Endothelial cell of umbilical vein (primary cell): Measurements from ENCODE around the gene AFG3L2. TPM values are rescaled to one million over a fixed set of nuclear protein-coding genes. Genes with fewer than 3 reads are reported as not detected.

Source experiments
- BruUV-seq: library from RNA; stranded (reverse); fragments of 400-500 nt; replicated peaks from 2 replicates; lab custom pipeline; 2021; lab: Mats Ljungman, UMichigan
- CTCF ChIA-PET: fragments of 300-600, 350-600 bp; sonication (Branson Sonifier 250); formaldehyde crosslinking; loops from one replicate; lab custom pipeline; 2021; ENCODE audit warnings: antibody characterized with exemption, inconsistent platforms; lab: Charles Lee
- POLR2A ChIA-PET: fragments of 300-600, 350-600 bp; sonication (Branson Sonifier 250); formaldehyde crosslinking; loops from one replicate; lab custom pipeline; 2021; ENCODE audit warnings: antibody characterized with exemption, inconsistent platforms; lab: Charles Lee
- DNase-seq: peaks from one replicate; pipeline ENCODE4 v3.0.0-alpha.2; 2011; ENCODE audit warnings: low read depth, low spot score
- FAIRE-seq: peaks from 2 replicates; lab custom pipeline; 2011; peaks lifted over from hg19 to GRCh38; lab: Jason Lieb, UNC
- H2AFZ ChIP-seq: 2 replicates; pipeline ENCODE4 v1.6.0; 2012; ENCODE audit warnings: low read depth, low read length, control low read depth, inconsistent platforms
- H3K27ac ChIP-seq: 2 replicates; pipeline ENCODE4 v1.5.1; 2011; ENCODE audit warnings: low read depth, mild to moderate bottlenecking, control low read depth, low read length, moderate library complexity; ENCODE audit not compliant: insufficient read depth
- H3K27me3 ChIP-seq, 2 experiments: 2 replicates each; pipeline versions ENCODE4 v1.6.0 to v1.6.1; 2011; ENCODE audit warnings: low read length in 2 of 2, mixed read lengths in 1 of 2; ENCODE audit not compliant: control insufficient read depth in 2 of 2, insufficient read depth in 2 of 2
- H3K36me3 ChIP-seq, 2 experiments: 2 replicates in 1 of 2; 3 replicates in 1 of 2; pipeline ENCODE4 v1.5.1; 2011; ENCODE audit warnings: low read length in 2 of 2, mild to moderate bottlenecking in 1 of 2, moderate library complexity in 1 of 2; ENCODE audit not compliant: control insufficient read depth in 2 of 2, insufficient read depth in 2 of 2; ENCODE audit errors: extremely low read depth in 1 of 2
- H3K4me1 ChIP-seq: 3 replicates; pipeline ENCODE4 v1.5.1; 2011; ENCODE audit warnings: mild to moderate bottlenecking, low read length; ENCODE audit not compliant: control insufficient read depth, insufficient read depth; ENCODE audit errors: extremely low read depth
- H3K4me2 ChIP-seq: 2 replicates; pipeline ENCODE4 v1.6.1; 2011; ENCODE audit warnings: low read length, control low read depth, mixed read lengths; ENCODE audit not compliant: insufficient read depth
- H3K4me3 ChIP-seq, 3 experiments: fragments of 200-600 bp in 1 of 3; sonication (generic), shearing (Covaris generic) in 1 of 3; replicated peaks in 1 of 3; 2 replicates each; pipeline ENCODE4 v1.5.1; 2011 to 2016; ENCODE audit warnings: control low read depth in 3 of 3, low read length in 3 of 3, mild to moderate bottlenecking in 2 of 3, inconsistent platforms in 1 of 3, low read depth in 1 of 3, moderate library complexity in 1 of 3; ENCODE audit not compliant: insufficient read depth in 1 of 3
- H3K79me2 ChIP-seq: 2 replicates; pipeline ENCODE4 v1.6.0; 2012; ENCODE audit warnings: low read length, inconsistent platforms; ENCODE audit not compliant: control insufficient read depth, insufficient read depth
- H3K9ac ChIP-seq: replicated peaks from 2 replicates; pipeline ENCODE3; 2011; ENCODE audit warnings: low read length, control low read depth; ENCODE audit not compliant: insufficient read depth; ENCODE audit errors: extremely low read depth
- H3K9me1 ChIP-seq: replicated peaks from 3 replicates; pipeline ENCODE4 v1.6.0; 2011; ENCODE audit warnings: mild to moderate bottlenecking, low read length; ENCODE audit not compliant: control insufficient read depth, insufficient read depth; ENCODE audit errors: extremely low read depth
- H3K9me3 ChIP-seq: replicated peaks from 2 replicates; pipeline ENCODE4 v1.5.1; 2012; ENCODE audit warnings: low read length, inconsistent platforms; ENCODE audit not compliant: control insufficient read depth, insufficient read depth
- H4K20me1 ChIP-seq: replicated peaks from 2 replicates; pipeline ENCODE3; 2011; ENCODE audit warnings: mild to moderate bottlenecking, low read length; ENCODE audit not compliant: control insufficient read depth, insufficient read depth; ENCODE audit errors: extremely low read depth
- EZH2 ChIP-seq: IDR thresholded peaks from 2 replicates; pipeline ENCODE4 v1.6.1; 2012; ENCODE audit warnings: borderline replicate concordance, low read depth, mild to moderate bottlenecking, moderate library complexity, low read length, inconsistent platforms; ENCODE audit not compliant: severe bottlenecking
- FOS ChIP-seq: IDR thresholded peaks from 2 replicates; pipeline ENCODE4 v1.6.1; 2011; ENCODE audit warnings: mild to moderate bottlenecking, low read length, moderate library complexity, borderline replicate concordance; ENCODE audit not compliant: insufficient read depth
- GATA2 ChIP-seq: IDR thresholded peaks from 2 replicates; pipeline ENCODE4 v1.7.0; 2011; ENCODE audit warnings: low read depth, mild to moderate bottlenecking, moderate library complexity, mixed read lengths, low read length; ENCODE audit not compliant: insufficient read length, insufficient read depth
- JUN ChIP-seq: IDR thresholded peaks from 2 replicates; pipeline ENCODE4 v1.6.1; 2011; ENCODE audit warnings: borderline replicate concordance, low read depth; ENCODE audit not compliant: insufficient read length, insufficient read depth
- MYC ChIP-seq: IDR thresholded peaks from one replicate; pipeline ENCODE4 v1.6.1; 2011; ENCODE audit warnings: mild to moderate bottlenecking, low read depth, low read length
- POLR2A ChIP-seq: IDR thresholded peaks from 2 replicates; pipeline ENCODE4 v1.6.1; 2012; ENCODE audit warnings: low read depth, mild to moderate bottlenecking, control low read depth, low read length
- POLR2AphosphoS5 ChIP-seq: IDR thresholded peaks from 2 replicates; pipeline ENCODE4 v1.6.1; 2012; ENCODE audit warnings: low read depth, mild to moderate bottlenecking, control low read depth, low read length, moderate library complexity; ENCODE audit not compliant: insufficient read depth
- dilution Hi-C: fragments of 300-500 bp; cut with MboI; formaldehyde crosslinking; loops from one replicate; pipeline ENCODE4 v1.15.0; 2019; ENCODE audit warnings: low sequenced_read_pairs; ENCODE audit not compliant: extremely low pct_ligation_motif_present
- intact Hi-C: fragments of 100-400 bp; cut with micrococcal nuclease; formaldehyde crosslinking; loops from one replicate; pipeline ENCODE4 v1.10.0; 2022
- polyA plus RNA-seq, 4 experiments: library from polyadenylated mRNA; depleted of rRNA in 3 of 4; stranded (reverse) in 3 of 4; unstranded in 1 of 4; fragments of >200 nt; gene quantifications; 2 replicates each; pipeline versions ENCODE4 v1.2.1 to v1.2.3, GENCODE V29; 2011 to 2012; ENCODE audit warnings: missing spikeins in 1 of 4
- total RNA-seq: library from RNA; stranded (reverse); gene quantifications from 2 replicates; pipeline ENCODE4 v1.2.3, GENCODE V29; 2021
- TF ChIP-seq, protein P1 (sequence below): IDR thresholded peaks from 2 replicates; pipeline ENCODE4 v1.6.1; 2011; ENCODE audit not compliant: insufficient read depth, insufficient read length
- TF ChIP-seq, protein P2 (sequence below), 2 donors: IDR thresholded peaks; 1 replicate in 1 of 2; 2 replicates in 1 of 2; pipeline ENCODE4 v1.5.1; 2011; ENCODE audit warnings: low read length in 2 of 2, mild to moderate bottlenecking in 2 of 2, moderate library complexity in 2 of 2, control low read depth in 1 of 2, inconsistent platforms in 1 of 2, low read depth in 1 of 2; ENCODE audit not compliant: insufficient read depth in 1 of 2; ENCODE audit errors: extremely low read depth in 1 of 2

AFG3L2 gene
- total and polyA plus RNA-seq, 2 donors (not counting 3 experiments of a cell fraction or from before 2014, with no cell fraction given) = 19.3 to 42.4 TPM

DNA sequence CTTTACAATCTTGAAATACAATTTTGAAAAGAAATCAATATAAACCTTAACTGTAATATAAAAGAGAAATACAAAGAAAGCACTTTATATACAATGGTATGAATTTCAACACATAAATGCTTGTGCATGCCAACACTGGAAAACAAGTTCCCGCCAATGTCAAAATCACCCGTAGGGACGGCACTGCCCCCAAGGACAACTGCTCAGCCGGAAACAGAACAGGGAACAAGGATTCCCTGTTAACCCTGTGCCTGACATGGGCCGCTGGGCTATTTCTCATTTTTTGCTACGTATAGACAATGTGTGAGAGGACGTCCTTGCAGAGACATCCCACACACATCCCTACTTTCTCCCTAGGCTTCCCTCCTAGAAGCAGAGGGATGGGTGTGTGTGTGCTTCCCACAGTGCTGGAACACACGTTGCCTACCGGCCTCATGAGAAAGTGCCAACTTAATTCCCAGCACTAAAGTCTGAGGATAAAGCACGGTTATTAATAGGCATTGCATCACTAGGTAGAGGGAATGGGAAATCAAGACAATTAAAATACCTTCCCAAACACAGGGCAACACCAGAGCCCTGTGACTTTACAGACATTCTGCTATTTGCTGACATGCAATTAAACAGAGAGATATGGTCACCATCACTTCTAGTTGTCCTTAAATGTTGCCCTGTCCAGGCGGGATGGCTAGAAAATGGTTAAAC lies 14.4 kb downstream of the AFG3L2 start:
- POLR2A ChIA-PET = no interaction called here
- Histone ChIP-seq H3K9ac (no peak overlapping the region), H3K9me1 (no peaks in the 10 kb centered on the region), H3K36me3 (peaks cover 9 to 17% of the 10 kb centered on the region in 2 experiments), H3K9me3 (no peaks in the 10 kb centered on the region), H3K4me3 (no peak overlapping the region), H2AFZ (no peak overlapping the region), H3K4me1 (peaks cover 5% of the 10 kb centered on the region), H3K4me2 (no peak overlapping the region), H3K27ac (no peak overlapping the region), H3K79me2 (peaks cover 3% of the 10 kb centered on the region), H4K20me1 (no peaks in the 10 kb centered on the region), H3K27me3 (no peaks in the 10 kb centered on the region)
- no peak for FAIRE-seq
- TF ChIP-seq FOS (no peak), GATA2 (no peak), POLR2A (no peak), EZH2 (no peak), JUN (no peak), MYC (no peak), POLR2AphosphoS5 (no peak)
- TF ChIP-seq, protein P1, sequence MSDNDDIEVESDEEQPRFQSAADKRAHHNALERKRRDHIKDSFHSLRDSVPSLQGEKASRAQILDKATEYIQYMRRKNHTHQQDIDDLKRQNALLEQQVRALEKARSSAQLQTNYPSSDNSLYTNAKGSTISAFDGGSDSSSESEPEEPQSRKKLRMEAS = no peak
- TF ChIP-seq, protein P2, sequence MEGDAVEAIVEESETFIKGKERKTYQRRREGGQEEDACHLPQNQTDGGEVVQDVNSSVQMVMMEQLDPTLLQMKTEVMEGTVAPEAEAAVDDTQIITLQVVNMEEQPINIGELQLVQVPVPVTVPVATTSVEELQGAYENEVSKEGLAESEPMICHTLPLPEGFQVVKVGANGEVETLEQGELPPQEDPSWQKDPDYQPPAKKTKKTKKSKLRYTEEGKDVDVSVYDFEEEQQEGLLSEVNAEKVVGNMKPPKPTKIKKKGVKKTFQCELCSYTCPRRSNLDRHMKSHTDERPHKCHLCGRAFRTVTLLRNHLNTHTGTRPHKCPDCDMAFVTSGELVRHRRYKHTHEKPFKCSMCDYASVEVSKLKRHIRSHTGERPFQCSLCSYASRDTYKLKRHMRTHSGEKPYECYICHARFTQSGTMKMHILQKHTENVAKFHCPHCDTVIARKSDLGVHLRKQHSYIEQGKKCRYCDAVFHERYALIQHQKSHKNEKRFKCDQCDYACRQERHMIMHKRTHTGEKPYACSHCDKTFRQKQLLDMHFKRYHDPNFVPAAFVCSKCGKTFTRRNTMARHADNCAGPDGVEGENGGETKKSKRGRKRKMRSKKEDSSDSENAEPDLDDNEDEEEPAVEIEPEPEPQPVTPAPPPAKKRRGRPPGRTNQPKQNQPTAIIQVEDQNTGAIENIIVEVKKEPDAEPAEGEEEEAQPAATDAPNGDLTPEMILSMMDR (IDR thresholded peaks at IDR 0.05; ENCODE audit: extremely low read depth in 1 of 2, insufficient read depth in 1 of 2, low read depth in 1 of 2, low read length in 2 of 2) = no peak
- CTCF ChIA-PET = interaction anchor here (1.3 kb wide), 1 partner anchor 34 kb away, joined by 6 read pairs; no protein-coding TSS in a partner anchor
- no TSS peak for BruUV-seq
- no peak for DNase-seq
- dilution Hi-C loops (no loop called here), intact Hi-C loops (no loop called here)
